Spleen (tissue), 11 donors: ENCODE data around the gene HECW1. TPM values are rescaled to one million over a fixed set of nuclear protein-coding genes. Genes with fewer than 3 reads are reported as not detected.

Experiments used
- DNase-seq: peaks from one replicate; pipeline ENCODE4 v3.0.0-alpha.2; 2020
- H3K27ac ChIP-seq, 8 donors: fragments of 200-600 bp; sonication (generic) in 7 of 8; 1 replicate in 4 of 8; 2 replicates in 4 of 8; pipeline versions ENCODE4 v1.5.0 to v1.8.0; 2016 to 2021; ENCODE audit warnings: inconsistent platforms in 4 of 8, mild to moderate bottlenecking in 4 of 8, moderate library complexity in 1 of 8
- H3K27me3 ChIP-seq, 7 donors: fragments of 200-600 bp; sonication (generic) in 6 of 7; replicated peaks in 1 of 7; 1 replicate in 4 of 7; 2 replicates in 3 of 7; pipeline versions ENCODE4 v1.5.0 to v1.8.0; 2016 to 2021; ENCODE audit warnings: inconsistent platforms in 3 of 7, mild to moderate bottlenecking in 1 of 7
- H3K36me3 ChIP-seq, 6 donors: fragments of 200-600 bp; sonication (generic) in 5 of 6; 1 replicate in 4 of 6; 2 replicates in 2 of 6; pipeline versions ENCODE4 v1.5.0 to v1.8.0; 2016 to 2021; ENCODE audit warnings: inconsistent platforms in 2 of 6
- H3K4me1 ChIP-seq, 6 donors: fragments of 200-600 bp; sonication (generic) in 5 of 6; 1 replicate in 3 of 6; 2 replicates in 3 of 6; pipeline versions ENCODE4 v1.5.0 to v1.8.0; 2016 to 2021; ENCODE audit warnings: inconsistent platforms in 3 of 6
- H3K4me3 ChIP-seq, 8 donors: fragments of 200-600 bp; sonication (generic) in 7 of 8; 1 replicate in 4 of 8; 2 replicates in 4 of 8; pipeline versions ENCODE4 v1.5.0 to v1.8.0; 2016 to 2021; ENCODE audit warnings: inconsistent platforms in 4 of 8, mild to moderate bottlenecking in 4 of 8, moderate library complexity in 2 of 8
- H3K9me3 ChIP-seq, 8 donors: fragments of 200-600 bp; sonication (generic) in 7 of 8; 1 replicate in 4 of 8; 2 replicates in 4 of 8; pipeline versions ENCODE4 v1.5.0 to v1.8.0; 2016 to 2021; ENCODE audit warnings: inconsistent platforms in 4 of 8
- POLR2A ChIP-seq, 3 donors: fragments of 450-650 bp; IDR thresholded peaks; one replicate each; pipeline ENCODE4 v1.5.1; 2017; ENCODE audit warnings: antibody characterized with exemption in 3 of 3, mild to moderate bottlenecking in 1 of 3
- POLR2AphosphoS5 ChIP-seq, 3 donors: sonication (generic); formaldehyde crosslinking; IDR thresholded peaks; one replicate each; pipeline ENCODE4 v1.5.1; 2017; ENCODE audit warnings: antibody characterized with exemption in 3 of 3
- WGBS, 5 donors: extraction: QIAGEN DNeasy Blood & Tissue Kit in 3 of 5; methylation state at CpG; one replicate each; pipeline versions ENCODE4 v1.1.5 to v1.1.7; 2013 to 2018; 5-methylcytosine and 5-hydroxymethylcytosine counted together
- intact Hi-C: fragments of 100-400 bp; cut with DNase I; formaldehyde crosslinking; loops from one replicate; pipeline ENCODE4 v1.15.0; 2023; ENCODE audit warnings: low total_unique reads
- polyA plus RNA-seq, 3 donors: library from polyadenylated mRNA; stranded (reverse); fragments of 200-250 nt; gene quantifications; one replicate each; pipeline ENCODE4 v1.2.1, GENCODE V29; 2013
- total RNA-seq, 7 donors: library from RNA; depleted of rRNA in 3 of 7; stranded (reverse); fragments of >200 nt in 3 of 7; fragmentation: NEBNext Ultra II Directional in 4 of 7; extraction: Animal tissue kit (Norgen Biotek cat#: 25700) in 4 of 7; gene quantifications; one replicate each; pipeline versions ENCODE4 v1.1.0 to v1.2.1, GENCODE V29; 2016 to 2021
- TF ChIP-seq, protein P1 (sequence below), 11 experiments: fragments of 200-600 bp in 7 of 11; fragments of 450-650 bp in 4 of 11; sonication (generic) in 4 of 11; IDR thresholded peaks in 8 of 11; conservative IDR thresholded peaks in 3 of 11; 1 replicate in 7 of 11; 2 replicates in 4 of 11; pipeline versions ENCODE4 v1.4.0 to v1.8.0; 2016 to 2021; ENCODE audit warnings: antibody characterized with exemption in 11 of 11, inconsistent platforms in 4 of 11, mild to moderate bottlenecking in 1 of 11
- donor health status: healthy with polysubstance abuse.
- donor health status: DM: no; HTN: no; CAD: no; lungs with moderate emphysema.
- donor health status: DM: no; HTN: no; CAD: no.
- donor health status: Bipolar disorder and iron deficiency.
- donor health status: healthy.
- donor health status: DM: no; HTN: no; CAD: no.
- donor health status: DM: yes; HTN: yes; CAD: no.

The HECW1 gene
- total and polyA plus RNA-seq, 10 donors: 0.03 to 1.5 (median 0.40) TPM; not detected in 1

DNA sequence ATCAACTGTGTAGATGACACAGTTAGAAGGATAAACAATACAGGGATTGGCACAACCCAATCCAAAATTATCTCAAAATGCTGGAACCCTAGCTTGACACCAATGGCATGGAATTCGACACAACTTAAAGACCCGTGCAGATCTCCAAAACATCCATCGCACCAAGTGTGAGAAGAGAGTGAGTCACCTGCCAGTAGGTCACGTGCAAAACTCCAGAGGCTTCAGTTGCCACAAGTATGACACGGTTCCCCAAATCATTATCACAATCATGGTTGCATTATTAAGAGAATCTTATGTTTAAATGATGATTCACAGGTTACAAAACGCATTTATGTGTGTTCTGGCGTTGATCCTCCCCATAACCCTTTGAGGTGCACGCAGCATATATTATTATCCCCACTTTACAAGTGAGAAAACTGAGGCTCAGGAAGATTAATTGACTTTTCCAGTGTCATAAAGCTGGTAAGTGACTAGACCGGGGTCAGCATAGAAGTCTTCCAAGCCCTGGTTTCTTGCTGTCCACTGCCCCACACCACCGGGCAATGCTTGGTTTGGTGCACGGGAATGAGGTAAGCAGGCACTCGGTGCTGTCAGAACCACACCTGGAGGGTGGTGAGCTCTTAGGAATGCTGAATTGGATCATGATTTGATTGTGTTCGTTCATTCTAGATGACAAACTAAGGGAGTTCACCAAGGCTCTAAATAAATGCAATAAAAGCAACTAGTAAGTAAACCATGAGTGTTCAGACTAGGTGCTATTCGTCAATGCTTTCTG lies 446.9 kb downstream of the HECW1 start:
- H3K4me3 ChIP-seq: no peak overlapping the region
- no peak for TF ChIP-seq POLR2AphosphoS5 (IDR thresholded peaks at IDR 0.05)
- TF ChIP-seq, protein P1, sequence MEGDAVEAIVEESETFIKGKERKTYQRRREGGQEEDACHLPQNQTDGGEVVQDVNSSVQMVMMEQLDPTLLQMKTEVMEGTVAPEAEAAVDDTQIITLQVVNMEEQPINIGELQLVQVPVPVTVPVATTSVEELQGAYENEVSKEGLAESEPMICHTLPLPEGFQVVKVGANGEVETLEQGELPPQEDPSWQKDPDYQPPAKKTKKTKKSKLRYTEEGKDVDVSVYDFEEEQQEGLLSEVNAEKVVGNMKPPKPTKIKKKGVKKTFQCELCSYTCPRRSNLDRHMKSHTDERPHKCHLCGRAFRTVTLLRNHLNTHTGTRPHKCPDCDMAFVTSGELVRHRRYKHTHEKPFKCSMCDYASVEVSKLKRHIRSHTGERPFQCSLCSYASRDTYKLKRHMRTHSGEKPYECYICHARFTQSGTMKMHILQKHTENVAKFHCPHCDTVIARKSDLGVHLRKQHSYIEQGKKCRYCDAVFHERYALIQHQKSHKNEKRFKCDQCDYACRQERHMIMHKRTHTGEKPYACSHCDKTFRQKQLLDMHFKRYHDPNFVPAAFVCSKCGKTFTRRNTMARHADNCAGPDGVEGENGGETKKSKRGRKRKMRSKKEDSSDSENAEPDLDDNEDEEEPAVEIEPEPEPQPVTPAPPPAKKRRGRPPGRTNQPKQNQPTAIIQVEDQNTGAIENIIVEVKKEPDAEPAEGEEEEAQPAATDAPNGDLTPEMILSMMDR (IDR thresholded peaks at IDR 0.05 in 8 of 11, conservative IDR thresholded peaks at IDR 0.05 in 3 of 11): no peak
- TF ChIP-seq POLR2A (IDR thresholded peaks at IDR 0.05): no peak
- 89 to 96% (median 93%) methylated on average over 14 of the region's 14 CpGs for WGBS, 5 donors
- intact Hi-C loops: no loop called here
- no peak for DNase-seq
- no peaks in the 10 kb centered on the region for H3K4me1 ChIP-seq
- no peaks in the 10 kb centered on the region for H3K36me3 ChIP-seq
- H3K9me3 ChIP-seq: no peaks in the 10 kb centered on the region
- no peak overlapping the region for H3K27ac ChIP-seq
- peaks cover 0 to 21% (median 0%) of the 10 kb centered on the region in 7 donors for H3K27me3 ChIP-seq

DNA sequence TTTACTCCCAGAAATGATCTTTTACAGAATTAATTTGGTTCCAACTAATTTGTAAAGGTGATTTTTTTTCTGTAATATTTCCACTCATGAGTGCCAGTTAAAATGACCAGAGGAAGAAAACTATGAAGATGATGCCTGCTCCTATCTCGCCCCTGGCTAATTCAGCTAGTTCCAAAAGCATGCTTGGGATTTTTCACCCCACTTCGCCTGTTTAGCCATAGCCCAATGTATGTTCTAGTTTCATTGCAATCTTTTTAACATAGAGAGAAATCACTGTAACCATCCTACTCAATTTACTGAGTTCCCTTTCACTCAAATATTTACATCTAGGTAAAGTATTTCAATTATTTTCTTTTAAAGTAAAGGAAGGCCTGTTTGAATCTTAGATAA lies 447.5 kb downstream of the HECW1 start:
- no peak for TF ChIP-seq POLR2AphosphoS5 (IDR thresholded peaks at IDR 0.05)
- TF ChIP-seq POLR2A (IDR thresholded peaks at IDR 0.05): no peak
- TF ChIP-seq, protein P1 (IDR thresholded peaks at IDR 0.05 in 8 of 11, conservative IDR thresholded peaks at IDR 0.05 in 3 of 11): no peak
- Histone ChIP-seq H3K27me3 (peaks cover 0 to 21% (median 0%) of the 10 kb centered on the region in 7 donors), H3K4me3 (no peak overlapping the region), H3K4me1 (no peaks in the 10 kb centered on the region), H3K36me3 (no peaks in the 10 kb centered on the region), H3K27ac (no peak overlapping the region), H3K9me3 (no peaks in the 10 kb centered on the region)
- 89 to 97% (median 92%) methylated on average over 2 of the region's 2 CpGs for WGBS, 5 donors
- intact Hi-C loops: no loop called here
- no peak for DNase-seq

- no peak for DNase-seq
- Histone ChIP-seq H3K4me3 (no peak overlapping the region), H3K36me3 (no peaks in the 10 kb centered on the region), H3K9me3 (no peaks in the 10 kb centered on the region), H3K4me1 (no peaks in the 10 kb centered on the region), H3K27ac (no peak overlapping the region), H3K27me3 (peaks cover 0 to 21% (median 0%) of the 10 kb centered on the region in 7 donors)
- 83 to 93% (median 89%) methylated on average over 7 of the region's 7 CpGs for WGBS, 5 donors
- intact Hi-C loops: no loop called here
- TF ChIP-seq, protein P1 (IDR thresholded peaks at IDR 0.05 in 8 of 11, conservative IDR thresholded peaks at IDR 0.05 in 3 of 11): no peak
- TF ChIP-seq POLR2AphosphoS5 (IDR thresholded peaks at IDR 0.05): no peak
- no peak for TF ChIP-seq POLR2A (IDR thresholded peaks at IDR 0.05)
Observed at GRCh38 chr7:43560742-43561330, 448.4 kb downstream of the HECW1 start.

DNA sequence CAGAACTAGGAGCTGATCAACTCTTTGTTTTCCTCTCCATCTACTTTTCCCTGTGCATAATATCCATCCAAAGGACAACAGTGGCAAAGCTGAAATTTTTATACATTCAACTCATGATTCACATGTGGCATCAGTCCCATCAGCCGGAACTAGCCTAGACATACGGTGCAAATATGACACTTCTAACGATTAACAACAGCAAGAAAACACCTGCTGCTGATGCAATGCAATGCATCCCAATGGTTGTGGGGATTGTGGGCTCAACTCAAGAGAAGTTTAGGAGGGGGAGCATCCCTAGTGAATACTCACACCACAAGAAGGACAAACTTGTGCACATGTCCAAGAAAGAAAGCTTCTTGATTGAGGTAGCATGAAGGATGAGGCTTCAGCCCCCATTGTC lies 449.9 kb downstream of the HECW1 start:
- H3K27ac ChIP-seq: no peak overlapping the region
- no peak for DNase-seq
- H3K9me3 ChIP-seq: no peaks in the 10 kb centered on the region
- intact Hi-C loops: no loop called here
- H3K36me3 ChIP-seq: no peaks in the 10 kb centered on the region
- 88 to 95% (median 92%) methylated on average over 3 of the region's 3 CpGs for WGBS, 5 donors
- H3K4me3 ChIP-seq: no peak overlapping the region
- H3K27me3 ChIP-seq: peaks cover 0 to 14% (median 0%) of the 10 kb centered on the region in 7 donors
- TF ChIP-seq POLR2AphosphoS5 (IDR thresholded peaks at IDR 0.05) (no peak), POLR2A (IDR thresholded peaks at IDR 0.05) (no peak)
- TF ChIP-seq, protein P1 (IDR thresholded peaks at IDR 0.05 in 8 of 11, conservative IDR thresholded peaks at IDR 0.05 in 3 of 11): no peak
- no peaks in the 10 kb centered on the region for H3K4me1 ChIP-seq
